ENCODE measurements around the gene NSDHL.

GRCh38 chrX:152907084-152907651 is 76.3 kb downstream of the NSDHL start:
- no peak for TF ChIP-seq CTCF (IDR thresholded peaks at IDR 0.05 in 8 of 11, conservative IDR thresholded peaks at IDR 0.05 in 3 of 11)
- TF ChIP-seq POLR2A (IDR thresholded peaks at IDR 0.05), result no peak
- no peak for TF ChIP-seq POLR2AphosphoS5 (IDR thresholded peaks at IDR 0.05)

All from spleen (tissue), 7 donors.